ENCODE results near the gene B3GALNT2. TPM values are rescaled to one million over a fixed set of nuclear protein-coding genes. Genes with fewer than 3 reads are reported as not detected.
A peak's percentile ranks its signal among the peaks of the same experiment; 100 is the strongest.
"Not testable (repeated sequence)": the region's sequence is repeated elsewhere in the genome, so short reads cannot be mapped to it uniquely, and the experiment has no call there.

Gene B3GALNT2
- 1 to 10 TPM; 3.7 to 7.0 TPM for polyA plus RNA-seq

GRCh38 chr1:235504122-235504493 is at the start of gene B3GALNT2:
Gene B3GALNT2, minus strand, starts transcription at chr1:235504452. Its CDS starts 200 bp downstream, at chr1:235504252.
- Histone ChIP-seq H3K9me3 (ENCODE audit: control insufficient read depth in 2 of 2, insufficient read depth in 1 of 2, low read depth in 1 of 2, low read length in 1 of 2) (no peaks in the 10 kb centered on the region), H3K27ac (ENCODE audit: low read depth in 2 of 2, low read length in 1 of 2) (peak within 1 kb of the TSS; percentile 98 to 100), H3K27me3 (ENCODE audit: control insufficient read depth in 1 of 2, insufficient read depth in 2 of 2, low read length in 2 of 2) (no peaks in the 10 kb centered on the region), H3K4me3 (ENCODE audit: low read depth in 1 of 2, low read length in 2 of 2) (peak within 1 kb of the TSS; percentile 77 to 91), H3K4me1 (ENCODE audit: control insufficient read depth in 2 of 2, insufficient read depth in 2 of 2, low read length in 1 of 2) (no peaks in the 10 kb centered on the region), H3K36me3 (ENCODE audit: control insufficient read depth in 2 of 2, insufficient read depth in 2 of 2, low read length in 1 of 2) (no peaks in the 10 kb centered on the region)
- 0 to 1% methylated on average over 20 to 48 of the region's 48 CpGs for WGBS, 2 donors

- H3K4me3 ChIP-seq (ENCODE audit: low read depth in 1 of 2, low read length in 2 of 2) = no peak overlapping the region
- no peaks in the 10 kb centered on the region for H3K9me3 ChIP-seq (ENCODE audit: control insufficient read depth in 2 of 2, insufficient read depth in 1 of 2, low read depth in 1 of 2, low read length in 1 of 2)
- WGBS, 2 donors = 78 to 82% methylated on average over 5 of the region's 5 CpGs
- no peak overlapping the region for H3K27ac ChIP-seq (ENCODE audit: low read depth in 2 of 2, low read length in 1 of 2)
- H3K36me3 ChIP-seq (ENCODE audit: control insufficient read depth in 2 of 2, insufficient read depth in 2 of 2, low read length in 1 of 2) = no peaks in the 10 kb centered on the region
- H3K27me3 ChIP-seq (ENCODE audit: control insufficient read depth in 1 of 2, insufficient read depth in 2 of 2, low read length in 2 of 2) = no peaks in the 10 kb centered on the region
- H3K4me1 ChIP-seq (ENCODE audit: control insufficient read depth in 2 of 2, insufficient read depth in 2 of 2, low read length in 1 of 2) = no peaks in the 10 kb centered on the region
These were observed 48.9 kb upstream of the B3GALNT2 start for GRCh38 chr1:235553112-235553551.

GRCh38 chr1:235552146-235552716 is 48.0 kb upstream of the B3GALNT2 start:
- no peak overlapping the region for H3K27ac ChIP-seq (ENCODE audit: low read depth in 2 of 2, low read length in 1 of 2)
- 84 to 86% methylated on average over 10 of the region's 10 CpGs for WGBS, 2 donors
- no peak overlapping the region for H3K4me3 ChIP-seq (ENCODE audit: low read depth in 1 of 2, low read length in 2 of 2)
- no peaks in the 10 kb centered on the region for H3K36me3 ChIP-seq (ENCODE audit: control insufficient read depth in 2 of 2, insufficient read depth in 2 of 2, low read length in 1 of 2)
- H3K4me1 ChIP-seq (ENCODE audit: control insufficient read depth in 2 of 2, insufficient read depth in 2 of 2, low read length in 1 of 2) = no peaks in the 10 kb centered on the region
- no peaks in the 10 kb centered on the region for H3K9me3 ChIP-seq (ENCODE audit: control insufficient read depth in 2 of 2, insufficient read depth in 1 of 2, low read depth in 1 of 2, low read length in 1 of 2)
- peaks cover 0 to 3% of the 10 kb centered on the region in 2 donors for H3K27me3 ChIP-seq (ENCODE audit: control insufficient read depth in 1 of 2, insufficient read depth in 2 of 2, low read length in 2 of 2)

- Histone ChIP-seq H3K27ac (ENCODE audit: low read depth in 2 of 2, low read length in 1 of 2) (no peak overlapping the region), H3K4me3 (ENCODE audit: low read depth in 1 of 2, low read length in 2 of 2) (no peak overlapping the region), H3K9me3 (ENCODE audit: control insufficient read depth in 2 of 2, insufficient read depth in 1 of 2, low read depth in 1 of 2, low read length in 1 of 2) (no peaks in the 10 kb centered on the region), H3K27me3 (ENCODE audit: control insufficient read depth in 1 of 2, insufficient read depth in 2 of 2, low read length in 2 of 2) (peaks cover 0 to 3% of the 10 kb centered on the region in 2 donors), H3K36me3 (ENCODE audit: control insufficient read depth in 2 of 2, insufficient read depth in 2 of 2, low read length in 1 of 2) (no peaks in the 10 kb centered on the region), H3K4me1 (ENCODE audit: control insufficient read depth in 2 of 2, insufficient read depth in 2 of 2, low read length in 1 of 2) (no peaks in the 10 kb centered on the region)
- WGBS, 2 donors = 80 to 90% methylated on average over 13 of the region's 13 CpGs
These were observed 45.3 kb upstream of the B3GALNT2 start for GRCh38 chr1:235549351-235550139.

- H3K27ac ChIP-seq (ENCODE audit: low read depth in 2 of 2, low read length in 1 of 2); H3K4me1 ChIP-seq (ENCODE audit: control insufficient read depth in 2 of 2, insufficient read depth in 2 of 2, low read length in 1 of 2); H3K4me3 ChIP-seq (ENCODE audit: low read depth in 1 of 2, low read length in 2 of 2); H3K27me3 ChIP-seq (ENCODE audit: control insufficient read depth in 1 of 2, insufficient read depth in 2 of 2, low read length in 2 of 2); H3K36me3 ChIP-seq (ENCODE audit: control insufficient read depth in 2 of 2, insufficient read depth in 2 of 2, low read length in 1 of 2); H3K9me3 ChIP-seq (ENCODE audit: control insufficient read depth in 2 of 2, insufficient read depth in 1 of 2, low read depth in 1 of 2, low read length in 1 of 2): not testable (repeated sequence)
- 53 to 59% methylated on average over 10 of the region's 10 CpGs for WGBS, 2 donors
These were observed 42.3 kb upstream of the B3GALNT2 start for GRCh38 chr1:235546369-235547155.

GRCh38 chr1:235545292-235545930 is 41.2 kb upstream of the B3GALNT2 start:
- 88 to 90% methylated on average over 9 of the region's 9 CpGs for WGBS, 2 donors
- no peaks in the 10 kb centered on the region for H3K9me3 ChIP-seq (ENCODE audit: control insufficient read depth in 2 of 2, insufficient read depth in 1 of 2, low read depth in 1 of 2, low read length in 1 of 2)
- peaks cover 0 to 3% of the 10 kb centered on the region in 2 donors for H3K27me3 ChIP-seq (ENCODE audit: control insufficient read depth in 1 of 2, insufficient read depth in 2 of 2, low read length in 2 of 2)

GRCh38 chr1:235542845-235543244 is 38.6 kb upstream of the B3GALNT2 start:
- H3K9me3 ChIP-seq (ENCODE audit: control insufficient read depth in 2 of 2, insufficient read depth in 1 of 2, low read depth in 1 of 2, low read length in 1 of 2); H3K27me3 ChIP-seq (ENCODE audit: control insufficient read depth in 1 of 2, insufficient read depth in 2 of 2, low read length in 2 of 2); H3K4me3 ChIP-seq (ENCODE audit: low read depth in 1 of 2, low read length in 2 of 2); H3K4me1 ChIP-seq (ENCODE audit: control insufficient read depth in 2 of 2, insufficient read depth in 2 of 2, low read length in 1 of 2); H3K27ac ChIP-seq (ENCODE audit: low read depth in 2 of 2, low read length in 1 of 2); H3K36me3 ChIP-seq (ENCODE audit: control insufficient read depth in 2 of 2, insufficient read depth in 2 of 2, low read length in 1 of 2): not testable (repeated sequence)
- WGBS, 2 donors = 77 to 81% methylated on average over 7 of the region's 7 CpGs

More at GRCh38 chr1:235545292-235545930, 41.2 kb upstream of the B3GALNT2 start:
- no peaks in the 10 kb centered on the region for H3K36me3 ChIP-seq (ENCODE audit: control insufficient read depth in 2 of 2, insufficient read depth in 2 of 2, low read length in 1 of 2)
- H3K4me1 ChIP-seq (ENCODE audit: control insufficient read depth in 2 of 2, insufficient read depth in 2 of 2, low read length in 1 of 2) = no peaks in the 10 kb centered on the region
- H3K4me3 ChIP-seq (ENCODE audit: low read depth in 1 of 2, low read length in 2 of 2) = no peak overlapping the region
- no peak overlapping the region for H3K27ac ChIP-seq (ENCODE audit: low read depth in 2 of 2, low read length in 1 of 2)

- Histone ChIP-seq H3K4me1 (ENCODE audit: control insufficient read depth in 2 of 2, insufficient read depth in 2 of 2, low read length in 1 of 2) (no peaks in the 10 kb centered on the region), H3K36me3 (ENCODE audit: control insufficient read depth in 2 of 2, insufficient read depth in 2 of 2, low read length in 1 of 2) (no peaks in the 10 kb centered on the region), H3K27ac (ENCODE audit: low read depth in 2 of 2, low read length in 1 of 2) (no peak overlapping the region), H3K27me3 (ENCODE audit: control insufficient read depth in 1 of 2, insufficient read depth in 2 of 2, low read length in 2 of 2) (peaks cover 0 to 4% of the 10 kb centered on the region in 2 donors), H3K9me3 (ENCODE audit: control insufficient read depth in 2 of 2, insufficient read depth in 1 of 2, low read depth in 1 of 2, low read length in 1 of 2) (no peaks in the 10 kb centered on the region), H3K4me3 (ENCODE audit: low read depth in 1 of 2, low read length in 2 of 2) (no peak overlapping the region)
- WGBS, 2 donors = 78 to 80% methylated on average over 8 of the region's 8 CpGs
These were observed 29.4 kb upstream of the B3GALNT2 start for GRCh38 chr1:235533476-235534168.

- H3K27ac ChIP-seq (ENCODE audit: low read depth in 2 of 2, low read length in 1 of 2) = no peak overlapping the region
- no peaks in the 10 kb centered on the region for H3K36me3 ChIP-seq (ENCODE audit: control insufficient read depth in 2 of 2, insufficient read depth in 2 of 2, low read length in 1 of 2)
- peaks cover 0 to 4% of the 10 kb centered on the region in 2 donors for H3K27me3 ChIP-seq (ENCODE audit: control insufficient read depth in 1 of 2, insufficient read depth in 2 of 2, low read length in 2 of 2)
- H3K4me3 ChIP-seq (ENCODE audit: low read depth in 1 of 2, low read length in 2 of 2) = no peak overlapping the region
- H3K9me3 ChIP-seq (ENCODE audit: control insufficient read depth in 2 of 2, insufficient read depth in 1 of 2, low read depth in 1 of 2, low read length in 1 of 2) = no peaks in the 10 kb centered on the region
- WGBS, 2 donors = 68 to 78% methylated on average over 2 of the region's 2 CpGs
- no peaks in the 10 kb centered on the region for H3K4me1 ChIP-seq (ENCODE audit: control insufficient read depth in 2 of 2, insufficient read depth in 2 of 2, low read length in 1 of 2)
These were observed 28.1 kb upstream of the B3GALNT2 start for GRCh38 chr1:235532360-235532759.
